ENCODE measurements around the gene AMBRA1.

Gene AMBRA1

GRCh38 chr11:46593550-46594373 lies at the start of gene AMBRA1:
Gene AMBRA1, minus strand, starts transcription at chr11:46594023. Its CDS starts 45,643 bp downstream, at chr11:46548380.
- no peak for TF ChIP-seq CTCF (IDR thresholded peaks at IDR 0.05; ENCODE audit: low read length, missing control alignments)
- peak; percentile 95 for DNase-seq (ENCODE audit: low read depth)
- peak within 1 kb of the TSS; percentile 94 for H3K4me3 ChIP-seq (replicated peaks; ENCODE audit: low read depth, low read length)

- no peak for TF ChIP-seq CTCF (IDR thresholded peaks at IDR 0.05; ENCODE audit: low read length, missing control alignments)
- no peak overlapping the region for H3K4me3 ChIP-seq (replicated peaks; ENCODE audit: low read depth, low read length)
- no peak for DNase-seq (ENCODE audit: low read depth)
Measured at GRCh38 chr11:46643531-46643930, 49.7 kb upstream of the AMBRA1 start.

GRCh38 chr11:46642627-46643335 lies 49.0 kb upstream of the AMBRA1 start:
- TF ChIP-seq CTCF (IDR thresholded peaks at IDR 0.05; ENCODE audit: low read length, missing control alignments) = no peak
- no peak overlapping the region for H3K4me3 ChIP-seq (replicated peaks; ENCODE audit: low read depth, low read length)
- DNase-seq (ENCODE audit: low read depth) = no peak

GRCh38 chr11:46641639-46642038 lies 47.8 kb upstream of the AMBRA1 start:
- DNase-seq (ENCODE audit: low read depth) = no peak
- H3K4me3 ChIP-seq (replicated peaks; ENCODE audit: low read depth, low read length) = no peak overlapping the region
- TF ChIP-seq CTCF (IDR thresholded peaks at IDR 0.05; ENCODE audit: low read length, missing control alignments) = no peak

GRCh38 chr11:46640036-46640788 lies 46.4 kb upstream of the AMBRA1 start:
- TF ChIP-seq CTCF (IDR thresholded peaks at IDR 0.05; ENCODE audit: low read length, missing control alignments) = no peak
- DNase-seq (ENCODE audit: low read depth) = no peak
- H3K4me3 ChIP-seq (replicated peaks; ENCODE audit: low read depth, low read length) = no peak overlapping the region

- H3K4me3 ChIP-seq (replicated peaks; ENCODE audit: low read depth, low read length) = no peak overlapping the region
- no peak for TF ChIP-seq CTCF (IDR thresholded peaks at IDR 0.05; ENCODE audit: low read length, missing control alignments)
- DNase-seq (ENCODE audit: low read depth) = no peak
Measured at GRCh38 chr11:46639197-46639839, 45.5 kb upstream of the AMBRA1 start.

Data from fibroblast of pulmonary artery (primary cell).